KOPT-K1 (cell line): ENCODE data around the gene MFNG.
"Not testable (repeated sequence)": the region's sequence is repeated elsewhere in the genome, so short reads cannot be mapped to it uniquely, and the experiment has no call there.

ENCODE experiments used
- H3K27ac ChIP-seq: fragments of 200-600 bp; sonication (generic); 2 replicates; pipeline ENCODE4 v1.5.1; 2016; ENCODE audit warnings: antibody characterized with exemption, mild to moderate bottlenecking, low read depth, low read length; ENCODE audit not compliant: poor library complexity, severe bottlenecking
- H3K36me3 ChIP-seq: fragments of 200-600 bp; sonication (generic); 2 replicates; pipeline ENCODE4 v1.5.1; 2017; ENCODE audit warnings: antibody characterized with exemption, mild to moderate bottlenecking, low read length, moderate library complexity; ENCODE audit not compliant: insufficient read depth
- H3K9me3 ChIP-seq: fragments of 200-600 bp; sonication (generic); 2 replicates; pipeline ENCODE4 v1.5.1; 2017; ENCODE audit warnings: antibody characterized with exemption, low read length, mild to moderate bottlenecking; ENCODE audit not compliant: insufficient read depth, poor library complexity, severe bottlenecking

MFNG gene

GRCh38 chr22:37476389-37477329 lies 9.5 kb downstream of the MFNG start:
- Histone ChIP-seq H3K27ac (peak overlapping the region; percentile 63), H3K9me3 (no peaks in the 10 kb centered on the region), H3K36me3 (peaks cover 69% of the 10 kb centered on the region)

DNA sequence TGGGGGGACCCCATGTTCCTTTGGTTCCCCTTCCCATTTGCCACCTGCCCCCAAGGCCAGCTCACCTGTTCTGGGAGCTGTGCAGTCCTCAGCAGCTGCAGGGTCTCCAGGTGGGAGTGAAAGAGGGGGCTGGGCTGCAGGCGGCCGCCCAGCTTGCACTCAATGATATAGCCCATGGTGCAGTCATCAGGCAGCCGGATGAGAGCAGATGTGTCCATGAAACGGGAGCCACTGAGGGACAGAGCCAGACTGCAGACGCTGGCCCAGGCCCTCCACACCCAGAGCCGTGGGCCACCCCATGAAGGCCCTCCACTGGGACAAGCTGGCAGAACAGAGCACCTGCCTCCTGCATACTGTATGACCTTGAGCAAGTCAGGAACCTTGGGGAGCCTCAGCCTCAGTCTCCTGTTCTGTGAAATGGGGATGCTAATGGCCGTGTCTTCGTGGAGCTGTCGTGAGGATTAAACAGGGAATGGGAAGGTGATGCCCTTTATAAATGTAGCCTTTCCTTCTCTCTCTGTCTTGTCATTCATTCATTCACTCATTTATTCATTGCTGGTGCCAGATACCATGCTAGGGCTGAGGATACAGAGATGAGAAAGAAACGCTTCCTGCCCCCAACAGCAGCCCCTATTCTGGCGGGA lies 11.6 kb downstream of the MFNG start:
- Histone ChIP-seq H3K27ac (no peak overlapping the region), H3K36me3 (peaks cover 74% of the 10 kb centered on the region), H3K9me3 (no peaks in the 10 kb centered on the region)

DNA sequence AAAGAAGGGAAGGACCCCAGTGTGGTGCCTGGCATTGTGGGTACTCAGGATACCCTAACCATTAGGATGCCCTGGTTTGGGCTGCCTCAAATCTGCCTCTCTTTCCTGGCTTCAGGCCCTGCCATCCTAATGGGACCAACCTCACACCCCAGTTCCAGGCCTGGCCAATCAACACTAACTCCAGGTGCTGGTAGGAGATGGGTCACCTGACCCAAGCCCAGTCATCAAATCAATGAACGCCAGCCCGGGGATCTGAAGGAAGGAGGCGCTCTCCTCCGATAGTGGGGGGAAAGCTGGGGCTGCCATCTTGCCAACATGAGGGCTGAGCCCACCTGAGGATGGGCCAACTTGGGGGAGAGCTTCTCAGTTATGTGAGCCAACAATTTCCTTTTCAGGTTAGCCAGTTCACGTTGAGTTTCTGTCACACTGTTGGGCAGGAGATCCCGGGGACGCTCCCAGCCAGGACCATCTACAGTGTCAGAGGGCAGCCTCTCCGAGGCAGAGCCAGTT lies 12.7 kb downstream of the MFNG start:
- no peaks in the 10 kb centered on the region for H3K9me3 ChIP-seq
- no peak overlapping the region for H3K27ac ChIP-seq
- H3K36me3 ChIP-seq = peaks cover 70% of the 10 kb centered on the region

- peaks cover 63% of the 10 kb centered on the region for H3K36me3 ChIP-seq
- H3K9me3 ChIP-seq = no peaks in the 10 kb centered on the region
- no peak overlapping the region for H3K27ac ChIP-seq
Observed at GRCh38 chr22:37472418-37473006, 13.7 kb downstream of the MFNG start.

DNA sequence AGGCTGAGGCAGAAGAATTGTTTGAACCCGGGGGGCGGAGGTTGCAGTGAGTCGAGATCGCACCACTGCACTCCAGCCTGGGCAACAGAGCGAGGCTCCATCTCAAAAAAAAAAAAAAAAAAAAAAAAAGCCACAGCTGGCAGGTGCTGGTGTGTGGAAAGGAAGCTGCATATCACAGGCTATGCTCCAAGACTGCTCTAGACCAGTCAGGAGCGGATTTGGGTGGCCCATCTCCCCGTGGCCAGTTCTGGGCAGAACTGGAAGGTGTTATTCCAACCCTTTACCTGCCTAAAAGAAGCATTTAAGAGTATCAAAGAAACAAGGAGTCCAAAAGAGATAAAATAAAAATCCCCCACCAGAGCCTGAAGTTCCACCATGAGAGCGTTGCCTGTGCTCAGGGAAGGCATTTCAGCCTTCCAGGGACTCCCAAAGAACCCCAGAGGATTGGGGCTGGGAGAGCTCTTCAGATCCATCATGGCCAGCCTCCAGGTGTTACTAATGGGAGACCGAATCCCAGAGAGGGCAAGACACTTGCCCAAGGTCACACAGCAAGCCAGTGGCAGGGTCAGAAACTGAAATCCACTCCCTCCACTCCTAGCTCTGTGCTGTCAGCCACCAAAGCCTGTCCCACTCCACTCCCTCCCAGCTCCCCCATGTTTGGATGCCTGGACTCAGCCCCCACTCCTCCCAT lies 14.3 kb downstream of the MFNG start:
- H3K27ac ChIP-seq = no peak overlapping the region
- H3K9me3 ChIP-seq = no peaks in the 10 kb centered on the region
- peaks cover 64% of the 10 kb centered on the region; the same call in 1 of the 2 replicates for H3K36me3 ChIP-seq

DNA sequence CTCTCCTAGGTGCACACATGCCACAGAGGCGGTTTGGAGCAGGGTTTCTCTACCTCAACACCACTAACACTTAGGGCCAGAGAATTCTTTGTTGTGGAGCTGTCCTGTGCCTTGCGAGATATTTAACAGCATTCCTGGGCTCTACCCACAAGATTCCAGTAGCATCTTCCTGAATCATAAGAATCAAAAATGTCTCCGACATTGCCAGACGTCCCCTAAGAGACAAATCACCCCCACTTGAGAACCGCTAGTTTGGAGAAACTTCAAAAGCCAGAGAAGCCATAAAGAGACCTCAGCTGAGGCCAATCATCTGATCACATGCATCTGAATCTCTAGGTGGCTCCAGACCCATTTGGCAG lies 16.1 kb downstream of the MFNG start:
- no peaks in the 10 kb centered on the region for H3K9me3 ChIP-seq
- no peak overlapping the region for H3K27ac ChIP-seq
- H3K36me3 ChIP-seq = peaks cover 62% of the 10 kb centered on the region; the same call in 1 of the 2 replicates

GRCh38 chr22:37469416-37470086 lies 16.6 kb downstream of the MFNG start:
- H3K9me3 ChIP-seq = no peaks in the 10 kb centered on the region
- no peak overlapping the region for H3K27ac ChIP-seq
- H3K36me3 ChIP-seq = peaks cover 57% of the 10 kb centered on the region; the same call in 1 of the 2 replicates

DNA sequence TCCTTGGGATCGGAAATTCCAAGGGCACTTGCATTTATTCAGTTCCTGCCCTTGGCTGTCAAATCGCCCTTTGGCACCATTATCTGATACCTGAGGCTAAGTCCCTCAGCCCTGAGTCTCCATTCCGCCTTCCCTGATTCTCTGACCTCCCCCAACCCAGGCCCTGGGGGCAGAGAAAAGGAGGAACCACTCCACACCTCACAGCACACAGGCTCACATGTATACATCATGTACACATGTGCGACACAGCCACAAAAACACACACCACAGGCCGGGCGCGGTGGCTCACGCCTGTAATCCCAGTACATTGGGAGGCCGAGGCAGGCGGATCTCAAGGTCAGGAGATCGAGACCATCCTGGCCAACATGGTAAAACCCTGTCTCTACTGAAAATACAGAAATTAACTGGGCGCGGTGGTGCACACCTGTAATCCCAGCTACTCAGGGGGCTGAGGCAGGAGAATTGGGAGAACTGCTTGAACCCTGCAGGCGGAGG lies 17.9 kb downstream of the MFNG start:
- H3K36me3 ChIP-seq = peaks cover 47% of the 10 kb centered on the region; the same call in 1 of the 2 replicates
- H3K9me3 ChIP-seq, H3K27ac ChIP-seq: not testable (repeated sequence)

DNA sequence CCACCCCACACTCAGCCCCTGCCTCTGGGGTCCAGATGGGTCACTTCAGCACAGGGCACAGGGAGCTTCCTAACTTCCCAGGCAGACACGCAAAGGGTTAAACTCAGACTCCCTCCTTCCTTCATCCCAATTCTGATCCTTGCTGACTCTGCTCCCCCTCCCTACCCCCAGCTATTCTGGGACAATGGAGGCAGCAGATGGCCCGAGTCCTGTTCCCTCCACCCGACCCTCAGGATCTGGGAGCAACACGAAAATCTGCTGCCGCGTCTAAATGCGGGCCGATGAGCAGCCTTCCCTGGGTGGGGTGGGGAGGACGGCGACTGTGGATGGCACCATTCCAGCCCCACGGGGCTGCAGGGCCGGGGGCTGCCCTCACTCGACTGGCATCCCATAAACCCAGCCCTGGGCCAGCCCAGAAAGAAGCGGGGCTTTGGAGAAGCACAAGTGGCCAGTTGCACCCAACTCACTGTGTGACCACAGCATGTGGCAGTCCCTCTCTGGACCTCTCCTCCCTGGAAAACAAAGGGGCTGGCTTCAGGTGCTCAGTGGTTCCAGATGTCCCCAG lies 18.7 kb downstream of the MFNG start:
- no peak overlapping the region for H3K27ac ChIP-seq
- no peaks in the 10 kb centered on the region for H3K9me3 ChIP-seq
- H3K36me3 ChIP-seq = peaks cover 44% of the 10 kb centered on the region; the same call in 1 of the 2 replicates

- Histone ChIP-seq H3K27ac (no peak overlapping the region), H3K9me3 (no peaks in the 10 kb centered on the region), H3K36me3 (peaks cover 27% of the 10 kb centered on the region; the same call in 1 of the 2 replicates)
Observed at GRCh38 chr22:37464181-37464580, 22.0 kb downstream of the MFNG start.

- no peaks in the 10 kb centered on the region for H3K9me3 ChIP-seq
- no peak overlapping the region for H3K27ac ChIP-seq
- peaks cover 22% of the 10 kb centered on the region; the same call in 1 of the 2 replicates for H3K36me3 ChIP-seq
Observed at GRCh38 chr22:37462983-37463382, 23.2 kb downstream of the MFNG start.

DNA sequence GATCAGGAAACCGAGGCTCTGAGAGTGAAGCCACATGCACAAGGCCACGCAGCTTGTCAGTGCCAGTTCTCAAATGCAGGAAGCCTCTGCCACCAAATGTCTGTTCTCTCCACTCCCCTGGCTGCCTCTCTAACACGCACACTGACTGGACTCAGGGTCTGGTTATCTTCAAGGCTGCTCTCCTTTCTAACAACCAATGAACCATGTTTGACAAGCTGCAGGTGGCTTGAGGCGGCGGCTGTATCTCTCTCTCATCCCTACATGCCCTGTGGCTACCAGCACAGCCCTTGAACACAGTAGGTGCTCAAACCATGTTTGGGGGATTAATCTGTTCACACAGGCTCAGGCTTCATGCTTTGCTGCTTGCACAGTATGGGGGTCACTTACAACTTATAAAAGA lies 23.7 kb downstream of the MFNG start:
- Histone ChIP-seq H3K9me3 (no peaks in the 10 kb centered on the region), H3K36me3 (peaks cover 19% of the 10 kb centered on the region; the same call in 1 of the 2 replicates), H3K27ac (no peak overlapping the region)

DNA sequence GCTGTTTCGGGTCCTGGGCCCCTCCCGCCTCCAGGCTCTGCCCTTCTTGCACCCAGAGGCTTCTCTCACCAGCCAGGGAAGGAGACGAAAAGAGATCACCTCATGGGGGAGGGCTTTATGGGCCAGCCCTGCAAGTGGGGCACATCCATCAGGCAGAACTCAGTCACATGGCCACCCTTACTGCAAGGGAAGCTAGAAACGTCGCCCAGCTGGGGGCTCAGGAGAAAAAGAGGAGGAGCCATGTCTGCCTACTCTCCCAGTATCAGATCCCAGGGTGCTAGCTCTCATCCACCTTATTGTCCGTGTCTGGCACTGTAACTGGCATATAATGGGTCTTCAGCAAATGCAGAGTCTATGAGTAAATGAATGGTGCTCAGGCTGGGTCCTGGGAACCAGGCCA lies 24.2 kb downstream of the MFNG start:
- H3K9me3 ChIP-seq = no peaks in the 10 kb centered on the region
- no peak overlapping the region for H3K27ac ChIP-seq
- H3K36me3 ChIP-seq = peaks cover 14% of the 10 kb centered on the region; the same call in 1 of the 2 replicates

- Histone ChIP-seq H3K9me3 (no peaks in the 10 kb centered on the region), H3K36me3 (peaks cover 5% of the 10 kb centered on the region; the same call in 1 of the 2 replicates), H3K27ac (no peak overlapping the region)
Observed at GRCh38 chr22:37460684-37461083, 25.5 kb downstream of the MFNG start.
